Measurements from ENCODE around the gene OLFM3.

Gene OLFM3

GRCh38 chr1:101996825-101997465 lies at the start of gene OLFM3:
Gene OLFM3, minus strand, starts transcription at chr1:101996926.
- no peak for DNase-seq (ENCODE audit: low read depth in 2 of 3, low spot score in 1 of 3)

- DNase-seq (ENCODE audit: low read depth in 2 of 3, low spot score in 1 of 3) = no peak
Measured at GRCh38 chr1:102045752-102046151, 49.0 kb upstream of the OLFM3 start.

- DNase-seq (ENCODE audit: low read depth in 2 of 3, low spot score in 1 of 3) = no peak
Measured at GRCh38 chr1:102032534-102032933, 35.8 kb upstream of the OLFM3 start.

GRCh38 chr1:102019530-102019929 lies 22.8 kb upstream of the OLFM3 start:
- DNase-seq (ENCODE audit: low read depth in 2 of 3, low spot score in 1 of 3) = no peak

GRCh38 chr1:102015728-102016127 lies 19.0 kb upstream of the OLFM3 start:
- no peak for DNase-seq (ENCODE audit: low read depth in 2 of 3, low spot score in 1 of 3)

- DNase-seq (ENCODE audit: low read depth in 2 of 3, low spot score in 1 of 3) = no peak
Measured at GRCh38 chr1:102002057-102002456, 5.3 kb upstream of the OLFM3 start.

GRCh38 chr1:101995984-101996745 lies 561 bp downstream of the OLFM3 start:
- DNase-seq (ENCODE audit: low read depth in 2 of 3, low spot score in 1 of 3) = no peak

GRCh38 chr1:101993710-101994109 lies 3.0 kb downstream of the OLFM3 start:
- no peak for DNase-seq (ENCODE audit: low read depth in 2 of 3, low spot score in 1 of 3)

- no peak for DNase-seq (ENCODE audit: low read depth in 2 of 3, low spot score in 1 of 3)
Measured at GRCh38 chr1:101992821-101993575, 3.7 kb downstream of the OLFM3 start.

- DNase-seq (ENCODE audit: low read depth in 2 of 3, low spot score in 1 of 3) = no peak
Measured at GRCh38 chr1:101980974-101981373, 15.8 kb downstream of the OLFM3 start.

GRCh38 chr1:101977266-101977665 lies 19.5 kb downstream of the OLFM3 start:
- DNase-seq (ENCODE audit: low read depth in 2 of 3, low spot score in 1 of 3) = no peak

GRCh38 chr1:101976161-101976560 lies 20.6 kb downstream of the OLFM3 start:
- no peak for DNase-seq (ENCODE audit: low read depth in 2 of 3, low spot score in 1 of 3)

GRCh38 chr1:101975371-101975770 lies 21.4 kb downstream of the OLFM3 start:
- no peak for DNase-seq (ENCODE audit: low read depth in 2 of 3, low spot score in 1 of 3)

- no peak for DNase-seq (ENCODE audit: low read depth in 2 of 3, low spot score in 1 of 3)
Measured at GRCh38 chr1:101974599-101975274, 22.0 kb downstream of the OLFM3 start.

GRCh38 chr1:101971304-101971703 lies 25.4 kb downstream of the OLFM3 start:
- DNase-seq (ENCODE audit: low read depth in 2 of 3, low spot score in 1 of 3) = no peak

- DNase-seq (ENCODE audit: low read depth in 2 of 3, low spot score in 1 of 3) = no peak
Measured at GRCh38 chr1:101967871-101968270, 28.9 kb downstream of the OLFM3 start.

GRCh38 chr1:101965341-101965740 lies 31.4 kb downstream of the OLFM3 start:
- no peak for DNase-seq (ENCODE audit: low read depth in 2 of 3, low spot score in 1 of 3)

GRCh38 chr1:101964708-101965107 lies 32.0 kb downstream of the OLFM3 start:
- DNase-seq (ENCODE audit: low read depth in 2 of 3, low spot score in 1 of 3) = no peak

GRCh38 chr1:101960142-101960541 lies 36.6 kb downstream of the OLFM3 start:
- no peak for DNase-seq (ENCODE audit: low read depth in 2 of 3, low spot score in 1 of 3)

GRCh38 chr1:101959456-101959855 lies 37.3 kb downstream of the OLFM3 start:
- DNase-seq (ENCODE audit: low read depth in 2 of 3, low spot score in 1 of 3) = no peak

GRCh38 chr1:101957771-101958170 lies 39.0 kb downstream of the OLFM3 start:
- DNase-seq (ENCODE audit: low read depth in 2 of 3, low spot score in 1 of 3) = no peak

Data from stimulated activated CD4-positive, alpha-beta T cell treated with anti-CD3 and anti-CD28 coated beads, Interleukin-12 subunit alpha, Interleukin-12 subunit beta, amount 100 ng/mL, for 48 hours (primary cell).